Endothelial cell of umbilical vein (primary cell): ENCODE data around the gene LRP5. TPM values are rescaled to one million over a fixed set of nuclear protein-coding genes. Genes with fewer than 3 reads are reported as not detected.

Experiments
- BruUV-seq: library from RNA; stranded (reverse); fragments of 400-500 nt; replicated peaks from 2 replicates; lab custom pipeline; 2021; lab: Mats Ljungman, UMichigan
- CTCF ChIA-PET: fragments of 300-600, 350-600 bp; sonication (Branson Sonifier 250); formaldehyde crosslinking; loops from one replicate; lab custom pipeline; 2021; ENCODE audit warnings: antibody characterized with exemption, inconsistent platforms; lab: Charles Lee
- POLR2A ChIA-PET: fragments of 300-600, 350-600 bp; sonication (Branson Sonifier 250); formaldehyde crosslinking; loops from one replicate; lab custom pipeline; 2021; ENCODE audit warnings: antibody characterized with exemption, inconsistent platforms; lab: Charles Lee
- DNase-seq: peaks from one replicate; pipeline ENCODE4 v3.0.0-alpha.2; 2011; ENCODE audit warnings: low read depth, low spot score
- FAIRE-seq: peaks from 2 replicates; lab custom pipeline; 2011; peaks lifted over from hg19 to GRCh38; lab: Jason Lieb, UNC
- H2AFZ ChIP-seq: 2 replicates; pipeline ENCODE4 v1.6.0; 2012; ENCODE audit warnings: low read depth, low read length, control low read depth, inconsistent platforms
- H3K27ac ChIP-seq: 2 replicates; pipeline ENCODE4 v1.5.1; 2011; ENCODE audit warnings: low read depth, mild to moderate bottlenecking, control low read depth, low read length, moderate library complexity; ENCODE audit not compliant: insufficient read depth
- H3K27me3 ChIP-seq, 2 experiments: 2 replicates each; pipeline versions ENCODE4 v1.6.0 to v1.6.1; 2011; ENCODE audit warnings: low read length in 2 of 2, mixed read lengths in 1 of 2; ENCODE audit not compliant: control insufficient read depth in 2 of 2, insufficient read depth in 2 of 2
- H3K36me3 ChIP-seq, 2 experiments: 2 replicates in 1 of 2; 3 replicates in 1 of 2; pipeline ENCODE4 v1.5.1; 2011; ENCODE audit warnings: low read length in 2 of 2, mild to moderate bottlenecking in 1 of 2, moderate library complexity in 1 of 2; ENCODE audit not compliant: control insufficient read depth in 2 of 2, insufficient read depth in 2 of 2; ENCODE audit errors: extremely low read depth in 1 of 2
- H3K4me1 ChIP-seq: 3 replicates; pipeline ENCODE4 v1.5.1; 2011; ENCODE audit warnings: mild to moderate bottlenecking, low read length; ENCODE audit not compliant: control insufficient read depth, insufficient read depth; ENCODE audit errors: extremely low read depth
- H3K4me2 ChIP-seq: 2 replicates; pipeline ENCODE4 v1.6.1; 2011; ENCODE audit warnings: low read length, control low read depth, mixed read lengths; ENCODE audit not compliant: insufficient read depth
- H3K4me3 ChIP-seq, 3 experiments: fragments of 200-600 bp in 1 of 3; sonication (generic), shearing (Covaris generic) in 1 of 3; replicated peaks in 1 of 3; 2 replicates each; pipeline ENCODE4 v1.5.1; 2011 to 2016; ENCODE audit warnings: control low read depth in 3 of 3, low read length in 3 of 3, mild to moderate bottlenecking in 2 of 3, inconsistent platforms in 1 of 3, low read depth in 1 of 3, moderate library complexity in 1 of 3; ENCODE audit not compliant: insufficient read depth in 1 of 3
- H3K79me2 ChIP-seq: 2 replicates; pipeline ENCODE4 v1.6.0; 2012; ENCODE audit warnings: low read length, inconsistent platforms; ENCODE audit not compliant: control insufficient read depth, insufficient read depth
- H3K9ac ChIP-seq: replicated peaks from 2 replicates; pipeline ENCODE3; 2011; ENCODE audit warnings: low read length, control low read depth; ENCODE audit not compliant: insufficient read depth; ENCODE audit errors: extremely low read depth
- H3K9me1 ChIP-seq: replicated peaks from 3 replicates; pipeline ENCODE4 v1.6.0; 2011; ENCODE audit warnings: mild to moderate bottlenecking, low read length; ENCODE audit not compliant: control insufficient read depth, insufficient read depth; ENCODE audit errors: extremely low read depth
- H3K9me3 ChIP-seq: replicated peaks from 2 replicates; pipeline ENCODE4 v1.5.1; 2012; ENCODE audit warnings: low read length, inconsistent platforms; ENCODE audit not compliant: control insufficient read depth, insufficient read depth
- H4K20me1 ChIP-seq: replicated peaks from 2 replicates; pipeline ENCODE3; 2011; ENCODE audit warnings: mild to moderate bottlenecking, low read length; ENCODE audit not compliant: control insufficient read depth, insufficient read depth; ENCODE audit errors: extremely low read depth
- EZH2 ChIP-seq: IDR thresholded peaks from 2 replicates; pipeline ENCODE4 v1.6.1; 2012; ENCODE audit warnings: borderline replicate concordance, low read depth, mild to moderate bottlenecking, moderate library complexity, low read length, inconsistent platforms; ENCODE audit not compliant: severe bottlenecking
- FOS ChIP-seq: IDR thresholded peaks from 2 replicates; pipeline ENCODE4 v1.6.1; 2011; ENCODE audit warnings: mild to moderate bottlenecking, low read length, moderate library complexity, borderline replicate concordance; ENCODE audit not compliant: insufficient read depth
- GATA2 ChIP-seq: IDR thresholded peaks from 2 replicates; pipeline ENCODE4 v1.7.0; 2011; ENCODE audit warnings: low read depth, mild to moderate bottlenecking, moderate library complexity, mixed read lengths, low read length; ENCODE audit not compliant: insufficient read length, insufficient read depth
- JUN ChIP-seq: IDR thresholded peaks from 2 replicates; pipeline ENCODE4 v1.6.1; 2011; ENCODE audit warnings: borderline replicate concordance, low read depth; ENCODE audit not compliant: insufficient read length, insufficient read depth
- MYC ChIP-seq: IDR thresholded peaks from one replicate; pipeline ENCODE4 v1.6.1; 2011; ENCODE audit warnings: mild to moderate bottlenecking, low read depth, low read length
- POLR2A ChIP-seq: IDR thresholded peaks from 2 replicates; pipeline ENCODE4 v1.6.1; 2012; ENCODE audit warnings: low read depth, mild to moderate bottlenecking, control low read depth, low read length
- POLR2AphosphoS5 ChIP-seq: IDR thresholded peaks from 2 replicates; pipeline ENCODE4 v1.6.1; 2012; ENCODE audit warnings: low read depth, mild to moderate bottlenecking, control low read depth, low read length, moderate library complexity; ENCODE audit not compliant: insufficient read depth
- dilution Hi-C: fragments of 300-500 bp; cut with MboI; formaldehyde crosslinking; loops from one replicate; pipeline ENCODE4 v1.15.0; 2019; ENCODE audit warnings: low sequenced_read_pairs; ENCODE audit not compliant: extremely low pct_ligation_motif_present
- intact Hi-C: fragments of 100-400 bp; cut with micrococcal nuclease; formaldehyde crosslinking; loops from one replicate; pipeline ENCODE4 v1.10.0; 2022
- polyA plus RNA-seq, 4 experiments: library from polyadenylated mRNA; depleted of rRNA in 3 of 4; stranded (reverse) in 3 of 4; unstranded in 1 of 4; fragments of >200 nt; gene quantifications; 2 replicates each; pipeline versions ENCODE4 v1.2.1 to v1.2.3, GENCODE V29; 2011 to 2012; ENCODE audit warnings: missing spikeins in 1 of 4
- total RNA-seq: library from RNA; stranded (reverse); gene quantifications from 2 replicates; pipeline ENCODE4 v1.2.3, GENCODE V29; 2021
- TF ChIP-seq, protein P1 (sequence below), 2 donors: IDR thresholded peaks; 1 replicate in 1 of 2; 2 replicates in 1 of 2; pipeline ENCODE4 v1.5.1; 2011; ENCODE audit warnings: low read length in 2 of 2, mild to moderate bottlenecking in 2 of 2, moderate library complexity in 2 of 2, control low read depth in 1 of 2, inconsistent platforms in 1 of 2, low read depth in 1 of 2; ENCODE audit not compliant: insufficient read depth in 1 of 2; ENCODE audit errors: extremely low read depth in 1 of 2
- TF ChIP-seq, protein P2 (sequence below): IDR thresholded peaks from 2 replicates; pipeline ENCODE4 v1.6.1; 2011; ENCODE audit not compliant: insufficient read depth, insufficient read length

The LRP5 gene
- total and polyA plus RNA-seq, 2 donors (not counting 3 experiments of a cell fraction or from before 2014, with no cell fraction given): 35.1 to 51.8 TPM

DNA sequence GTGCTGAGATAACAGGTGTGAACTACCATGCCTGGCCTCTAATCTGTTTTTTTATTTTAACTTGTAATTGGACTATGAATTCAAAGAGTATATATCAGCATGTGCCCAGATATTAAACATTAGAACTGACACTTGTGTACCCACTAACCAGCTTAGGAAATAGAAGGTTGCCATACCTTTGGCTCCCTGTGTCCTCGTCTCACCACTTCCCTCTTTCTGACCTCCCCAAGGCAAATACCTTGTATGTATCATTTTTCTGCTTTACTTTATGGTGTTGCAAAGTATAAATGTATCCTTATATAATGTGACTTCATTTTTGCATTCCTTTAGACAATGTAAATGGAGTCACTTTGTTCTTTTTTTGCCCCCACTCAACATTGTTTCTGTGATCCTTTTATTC, 157.3 kb downstream of the LRP5 start:
- Histone ChIP-seq H3K27me3 (no peaks in the 10 kb centered on the region), H3K4me1 (peaks cover 8% of the 10 kb centered on the region), H2AFZ (no peak overlapping the region), H3K27ac (no peak overlapping the region), H3K36me3 (no peaks in the 10 kb centered on the region), H3K9ac (no peak overlapping the region), H3K79me2 (peaks cover 98% of the 10 kb centered on the region), H3K9me1 (no peaks in the 10 kb centered on the region), H3K4me2 (no peak overlapping the region), H3K9me3 (no peaks in the 10 kb centered on the region), H3K4me3 (no peak overlapping the region), H4K20me1 (peaks cover 33% of the 10 kb centered on the region)
- POLR2A ChIA-PET: no interaction called here
- TF ChIP-seq GATA2: no peak
- no peak for TF ChIP-seq POLR2A
- TF ChIP-seq JUN: no peak
- TF ChIP-seq, protein P1, sequence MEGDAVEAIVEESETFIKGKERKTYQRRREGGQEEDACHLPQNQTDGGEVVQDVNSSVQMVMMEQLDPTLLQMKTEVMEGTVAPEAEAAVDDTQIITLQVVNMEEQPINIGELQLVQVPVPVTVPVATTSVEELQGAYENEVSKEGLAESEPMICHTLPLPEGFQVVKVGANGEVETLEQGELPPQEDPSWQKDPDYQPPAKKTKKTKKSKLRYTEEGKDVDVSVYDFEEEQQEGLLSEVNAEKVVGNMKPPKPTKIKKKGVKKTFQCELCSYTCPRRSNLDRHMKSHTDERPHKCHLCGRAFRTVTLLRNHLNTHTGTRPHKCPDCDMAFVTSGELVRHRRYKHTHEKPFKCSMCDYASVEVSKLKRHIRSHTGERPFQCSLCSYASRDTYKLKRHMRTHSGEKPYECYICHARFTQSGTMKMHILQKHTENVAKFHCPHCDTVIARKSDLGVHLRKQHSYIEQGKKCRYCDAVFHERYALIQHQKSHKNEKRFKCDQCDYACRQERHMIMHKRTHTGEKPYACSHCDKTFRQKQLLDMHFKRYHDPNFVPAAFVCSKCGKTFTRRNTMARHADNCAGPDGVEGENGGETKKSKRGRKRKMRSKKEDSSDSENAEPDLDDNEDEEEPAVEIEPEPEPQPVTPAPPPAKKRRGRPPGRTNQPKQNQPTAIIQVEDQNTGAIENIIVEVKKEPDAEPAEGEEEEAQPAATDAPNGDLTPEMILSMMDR (IDR thresholded peaks at IDR 0.05; ENCODE audit: extremely low read depth in 1 of 2, insufficient read depth in 1 of 2, low read depth in 1 of 2, low read length in 2 of 2): no peak
- TF ChIP-seq, protein P2, sequence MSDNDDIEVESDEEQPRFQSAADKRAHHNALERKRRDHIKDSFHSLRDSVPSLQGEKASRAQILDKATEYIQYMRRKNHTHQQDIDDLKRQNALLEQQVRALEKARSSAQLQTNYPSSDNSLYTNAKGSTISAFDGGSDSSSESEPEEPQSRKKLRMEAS: no peak
- no peak for TF ChIP-seq EZH2
- TF ChIP-seq FOS: no peak
- no peak for TF ChIP-seq MYC
- no peak for TF ChIP-seq POLR2AphosphoS5
- DNase-seq: no peak
- dilution Hi-C loops (no loop called here), intact Hi-C loops (no loop called here)
- CTCF ChIA-PET: interaction anchor here (1.0 kb wide), 1 partner anchor 51 kb away, joined by 3 read pairs; no protein-coding TSS in a partner anchor
- BruUV-seq: no TSS peak
- FAIRE-seq: no peak
